Transverse colon (tissue), 4 donors: ENCODE results near the gene BASP1. TPM values are rescaled to one million over a fixed set of nuclear protein-coding genes. Genes with fewer than 3 reads are reported as not detected.

Experiments
- DNase-seq: peaks from one replicate; pipeline ENCODE4 v3.0.0-alpha.2; 2019
- H3K27ac ChIP-seq, 4 donors: fragments of 200-600 bp; sonication (generic); 2 replicates each; pipeline ENCODE4 v1.5.1; 2016 to 2018; ENCODE audit warnings: inconsistent platforms in 4 of 4
- H3K27me3 ChIP-seq: fragments of 200-600 bp; sonication (generic); 2 replicates; pipeline ENCODE4 v1.5.1; 2017; ENCODE audit warnings: inconsistent platforms
- H3K36me3 ChIP-seq, 4 donors: fragments of 200-600 bp; sonication (generic); 2 replicates each; pipeline ENCODE4 v1.5.1; 2017 to 2019; ENCODE audit warnings: inconsistent platforms in 4 of 4
- H3K4me1 ChIP-seq, 4 donors: fragments of 200-600 bp; sonication (generic); 2 replicates each; pipeline ENCODE4 v1.5.1; 2017 to 2020; ENCODE audit warnings: inconsistent platforms in 4 of 4
- H3K4me3 ChIP-seq, 4 donors: fragments of 200-600 bp; sonication (generic); 1 replicate in 1 of 4; 2 replicates in 3 of 4; pipeline versions ENCODE4 v1.5.1 to v1.6.1; 2017 to 2019; ENCODE audit warnings: inconsistent platforms in 4 of 4
- H3K9me3 ChIP-seq, 2 donors: fragments of 200-600 bp; sonication (generic); 2 replicates each; pipeline ENCODE4 v1.5.1; 2017 to 2019; ENCODE audit warnings: inconsistent platforms in 2 of 2
- EP300 ChIP-seq: sonication (generic); formaldehyde crosslinking; IDR thresholded peaks from one replicate; pipeline ENCODE4 v1.6.1; 2017; ENCODE audit warnings: antibody characterized with exemption, low read depth
- POLR2A ChIP-seq: fragments of 450-650 bp; IDR thresholded peaks from one replicate; pipeline ENCODE4 v1.6.1; 2016; ENCODE audit warnings: antibody characterized with exemption, mild to moderate bottlenecking, moderate library complexity
- POLR2AphosphoS5 ChIP-seq, 3 donors: sonication (generic); formaldehyde crosslinking; IDR thresholded peaks; one replicate each; pipeline ENCODE4 v1.6.1; 2016; ENCODE audit warnings: antibody characterized with exemption in 3 of 3
- WGBS, 2 donors: methylation state at CpG; one replicate each; pipeline ENCODE4 v1.1.5; 2018; ENCODE audit warnings: low coverage in 1 of 2; 5-methylcytosine and 5-hydroxymethylcytosine counted together
- in situ Hi-C, 4 donors: fragments of 200-750 bp; cut with MboI; loops; one replicate each; pipeline versions ENCODE4 v1.15.0 to v1.15.1; 2017; ENCODE audit warnings: low sequenced_read_pairs in 3 of 4, low pct_ligation_motif_present in 1 of 4, low pct_unique_long_range_greater_than_20kb in 1 of 4
- intact Hi-C: fragments of 100-400 bp; cut with DNase I; formaldehyde crosslinking; loops from one replicate; pipeline ENCODE4 v1.15.1; 2023; ENCODE audit warnings: low total_unique reads
- total RNA-seq, 4 donors: library from RNA; depleted of rRNA; stranded (reverse); fragments of >200 nt; gene quantifications; one replicate each; pipeline ENCODE4 v1.1.0, GENCODE V29; 2016
- TF ChIP-seq, protein P1 (sequence below), 5 experiments: fragments of 200-600 bp in 3 of 5; fragments of 450-650 bp in 2 of 5; sonication (generic) in 3 of 5; IDR thresholded peaks; 1 replicate in 2 of 5; 2 replicates in 3 of 5; pipeline ENCODE4 v1.5.1; 2016 to 2017; ENCODE audit warnings: antibody characterized with exemption in 5 of 5, inconsistent platforms in 3 of 5, mild to moderate bottlenecking in 2 of 5, moderate library complexity in 1 of 5

The BASP1 gene
- total RNA-seq, 4 donors from 2014 or later, result 1.5 to 36.4 (median 9.2) TPM

DNA sequence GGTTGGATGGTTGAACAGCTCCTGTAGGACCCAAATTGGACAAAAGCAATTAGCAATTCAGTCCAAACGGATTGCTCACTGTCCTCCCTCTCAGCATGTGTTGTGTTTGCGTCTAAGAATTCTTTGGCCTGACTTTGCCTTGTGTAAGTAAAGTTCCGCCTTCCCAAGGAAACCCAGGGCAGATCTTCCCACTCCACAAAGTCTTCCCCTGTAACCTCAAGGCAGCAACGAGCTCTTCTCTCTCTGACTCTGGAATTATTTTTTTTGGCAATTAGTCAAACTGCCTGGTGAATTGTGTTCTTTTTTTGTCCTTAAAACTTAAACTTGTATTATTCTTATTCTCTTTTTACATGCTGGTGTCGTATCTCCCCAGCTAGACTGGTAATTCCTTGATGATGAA is 20.7 kb upstream of the BASP1 start:
- peaks cover 1% of the 10 kb centered on the region for H3K27me3 ChIP-seq
- peaks cover 0 to 3% of the 10 kb centered on the region in 2 donors for H3K9me3 ChIP-seq
- TF ChIP-seq, protein P1, sequence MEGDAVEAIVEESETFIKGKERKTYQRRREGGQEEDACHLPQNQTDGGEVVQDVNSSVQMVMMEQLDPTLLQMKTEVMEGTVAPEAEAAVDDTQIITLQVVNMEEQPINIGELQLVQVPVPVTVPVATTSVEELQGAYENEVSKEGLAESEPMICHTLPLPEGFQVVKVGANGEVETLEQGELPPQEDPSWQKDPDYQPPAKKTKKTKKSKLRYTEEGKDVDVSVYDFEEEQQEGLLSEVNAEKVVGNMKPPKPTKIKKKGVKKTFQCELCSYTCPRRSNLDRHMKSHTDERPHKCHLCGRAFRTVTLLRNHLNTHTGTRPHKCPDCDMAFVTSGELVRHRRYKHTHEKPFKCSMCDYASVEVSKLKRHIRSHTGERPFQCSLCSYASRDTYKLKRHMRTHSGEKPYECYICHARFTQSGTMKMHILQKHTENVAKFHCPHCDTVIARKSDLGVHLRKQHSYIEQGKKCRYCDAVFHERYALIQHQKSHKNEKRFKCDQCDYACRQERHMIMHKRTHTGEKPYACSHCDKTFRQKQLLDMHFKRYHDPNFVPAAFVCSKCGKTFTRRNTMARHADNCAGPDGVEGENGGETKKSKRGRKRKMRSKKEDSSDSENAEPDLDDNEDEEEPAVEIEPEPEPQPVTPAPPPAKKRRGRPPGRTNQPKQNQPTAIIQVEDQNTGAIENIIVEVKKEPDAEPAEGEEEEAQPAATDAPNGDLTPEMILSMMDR (IDR thresholded peaks at IDR 0.05), result no peak
- no peak for TF ChIP-seq EP300
- no peak for TF ChIP-seq POLR2A
- no peak for TF ChIP-seq POLR2AphosphoS5 (IDR thresholded peaks at IDR 0.05)
- H3K36me3 ChIP-seq, result no peaks in the 10 kb centered on the region
- 73 to 77% methylated on average over 5 of the region's 5 CpGs for WGBS, 2 donors
- no peak overlapping the region for H3K27ac ChIP-seq
- peaks cover 0 to 5% (median 0%) of the 10 kb centered on the region in 4 donors for H3K4me1 ChIP-seq
- intact Hi-C loops (no loop called here), in situ Hi-C loops (loop anchor here in 3 of 4 donors (10.0 to 25.0 kb wide), 3 partner anchors 259 to 709 kb away; partner anchors contain the start of gene MYO10 (in 2 of the 3))
- no peak overlapping the region for H3K4me3 ChIP-seq
- no peak for DNase-seq

DNA sequence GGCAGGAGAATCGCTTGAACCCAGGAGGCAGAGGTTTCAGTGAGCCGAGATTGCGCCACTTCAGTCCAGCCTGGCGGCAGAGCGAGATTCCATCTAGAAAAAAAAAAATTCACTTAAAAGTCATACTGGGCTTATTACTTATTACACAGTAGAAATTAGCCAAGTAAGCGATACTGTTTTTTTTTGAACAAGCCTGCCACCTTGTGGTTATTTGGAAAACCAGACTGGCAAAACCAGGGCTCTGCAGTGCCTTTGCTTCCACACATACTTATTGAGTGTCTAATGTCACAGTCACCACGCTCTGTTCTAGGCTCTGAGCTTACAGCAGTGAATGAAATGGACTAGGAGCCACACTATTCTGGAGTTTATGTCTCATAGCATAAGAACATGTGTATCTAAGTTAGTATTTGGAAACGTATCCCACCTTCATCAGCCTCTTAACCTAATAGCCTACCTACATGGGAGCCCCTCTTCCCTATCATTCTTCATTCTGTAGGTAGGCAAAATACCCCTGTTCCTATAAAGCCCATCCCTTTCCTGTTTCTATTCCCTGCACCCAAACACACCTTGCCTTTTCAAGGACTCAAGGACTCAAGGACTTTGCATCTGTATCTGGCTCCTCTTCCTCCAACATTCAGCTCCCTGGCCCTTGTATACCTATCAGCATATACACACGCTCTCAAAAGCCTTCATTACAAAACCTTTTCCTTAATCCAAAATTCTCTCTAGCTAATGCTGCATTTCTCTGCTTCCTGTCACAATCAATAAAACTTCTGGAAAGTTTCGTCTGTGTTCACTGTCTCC is 13.9 kb upstream of the BASP1 start:
- Histone ChIP-seq H3K9me3 (no peaks in the 10 kb centered on the region), H3K4me1 (no peaks in the 10 kb centered on the region), H3K36me3 (no peaks in the 10 kb centered on the region), H3K4me3 (no peak overlapping the region), H3K27ac (no peak overlapping the region), H3K27me3 (peaks cover 25% of the 10 kb centered on the region)
- intact Hi-C loops (no loop called here), in situ Hi-C loops (loop anchor here in 1 of 4 donors (10.0 kb wide), 1 partner anchor 409 kb away; no protein-coding TSS in a partner anchor)
- WGBS, 2 donors, result 25 to 27% methylated on average over 7 to 10 of the region's 10 CpGs
- TF ChIP-seq POLR2A (no peak), EP300 (no peak), POLR2AphosphoS5 (IDR thresholded peaks at IDR 0.05) (no peak)
- TF ChIP-seq, protein P1 (IDR thresholded peaks at IDR 0.05), result peak; percentile 62 to 73 (median 69)
- no peak for DNase-seq

DNA sequence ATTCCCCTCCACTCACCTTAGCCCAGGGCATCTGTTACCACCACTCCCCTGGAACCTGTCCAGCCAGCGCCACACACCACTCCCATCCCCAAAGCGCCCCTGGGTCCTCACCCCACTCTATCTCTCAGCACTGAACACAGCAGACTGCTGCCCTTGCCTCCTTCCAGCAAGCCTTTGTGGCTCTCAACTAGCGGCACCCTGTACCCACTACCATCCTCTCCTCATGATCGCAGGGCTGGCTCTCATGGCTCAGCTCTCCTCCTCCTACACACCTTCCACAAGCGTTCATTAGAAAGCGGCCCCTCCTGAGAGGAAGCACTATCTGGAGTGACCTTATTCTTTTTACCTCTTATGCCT is 13.3 kb upstream of the BASP1 start:
- no peaks in the 10 kb centered on the region for H3K36me3 ChIP-seq
- WGBS, 2 donors, result 64 to 79% methylated on average over 2 to 6 of the region's 6 CpGs
- H3K9me3 ChIP-seq, result no peaks in the 10 kb centered on the region
- H3K4me1 ChIP-seq, result no peaks in the 10 kb centered on the region
- no peak for TF ChIP-seq EP300
- no peak for TF ChIP-seq POLR2AphosphoS5 (IDR thresholded peaks at IDR 0.05)
- peaks cover 29% of the 10 kb centered on the region for H3K27me3 ChIP-seq
- no peak overlapping the region for H3K4me3 ChIP-seq
- intact Hi-C loops, result no loop called here
- no peak overlapping the region for H3K27ac ChIP-seq
- no peak for DNase-seq
- in situ Hi-C loops, result loop anchor here in 1 of 4 donors (10.0 kb wide), 1 partner anchor 409 kb away; no protein-coding TSS in a partner anchor

DNA sequence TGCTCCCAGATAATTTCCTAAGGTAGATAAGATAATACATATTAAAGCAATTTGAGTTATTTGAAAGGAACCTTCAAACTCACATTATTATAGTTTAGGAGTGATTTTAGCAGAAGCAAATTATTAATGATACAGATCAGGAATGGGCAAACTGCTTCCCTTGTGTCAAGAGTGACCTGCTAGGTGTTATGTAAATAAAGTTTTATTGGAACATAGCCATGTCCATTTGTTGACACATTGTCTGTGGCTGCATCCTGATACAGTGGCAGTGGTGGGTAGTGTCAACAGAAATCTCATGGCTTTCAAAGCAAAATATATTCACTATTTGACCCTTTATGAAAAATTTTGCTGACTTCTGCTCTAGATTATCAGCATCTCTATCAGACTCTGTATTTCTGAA is 11.4 kb upstream of the BASP1 start:
- Histone ChIP-seq H3K27ac (no peak overlapping the region), H3K27me3 (peaks cover 29% of the 10 kb centered on the region), H3K36me3 (no peaks in the 10 kb centered on the region), H3K9me3 (no peaks in the 10 kb centered on the region), H3K4me3 (no peak overlapping the region), H3K4me1 (no peaks in the 10 kb centered on the region)
- no peak for TF ChIP-seq POLR2A
- TF ChIP-seq, protein P1 (IDR thresholded peaks at IDR 0.05), result no peak
- no peak for TF ChIP-seq EP300
- TF ChIP-seq POLR2AphosphoS5 (IDR thresholded peaks at IDR 0.05), result no peak
- in situ Hi-C loops, result loop anchor here in 1 of 4 donors (10.0 kb wide), 1 partner anchor 411 kb away; no protein-coding TSS in a partner anchor
- DNase-seq, result no peak
- intact Hi-C loops, result no loop called here
